Effector memory CD8-positive, alpha-beta T cell (primary cell): ENCODE results near the gene MKS1.

Source experiments
- ATAC-seq: fragments of 150-1000 bp; cut with Tn5 transposase; replicated peaks from 2 replicates; pipeline ENCODE4 v1.10.0; 2021; ENCODE audit warnings: mild to moderate bottlenecking, moderate library complexity
- DNase-seq, 3 experiments: peaks; one replicate each; pipeline ENCODE4 v3.0.0; 2021
- H3K27ac Mint-ChIP-seq, 2 donors: one replicate each; pipeline ENCODE4 v1.8.0; 2022; ENCODE audit warnings: mild to moderate bottlenecking in 2 of 2, mixed read lengths in 2 of 2, moderate library complexity in 2 of 2
- H3K27me3 Mint-ChIP-seq, 2 donors: one replicate each; pipeline ENCODE4 v1.8.0; 2022; ENCODE audit warnings: mixed read lengths in 2 of 2
- H3K36me3 Mint-ChIP-seq: one replicate; pipeline ENCODE4 v1.8.0; 2022; ENCODE audit warnings: mild to moderate bottlenecking, moderate library complexity, mixed read lengths; ENCODE audit not compliant: insufficient read depth
- H3K4me1 Mint-ChIP-seq, 2 donors: one replicate each; pipeline ENCODE4 v1.8.0; 2022; ENCODE audit warnings: low read depth in 2 of 2, mixed read lengths in 2 of 2
- H3K4me3 Mint-ChIP-seq, 2 donors: one replicate each; pipeline ENCODE4 v1.8.0; 2022; ENCODE audit warnings: mild to moderate bottlenecking in 2 of 2, mixed read lengths in 2 of 2, moderate library complexity in 2 of 2
- H3K9me3 Mint-ChIP-seq, 2 donors: one replicate each; pipeline ENCODE4 v1.8.0; 2022; ENCODE audit warnings: mixed read lengths in 2 of 2

The MKS1 gene

DNA sequence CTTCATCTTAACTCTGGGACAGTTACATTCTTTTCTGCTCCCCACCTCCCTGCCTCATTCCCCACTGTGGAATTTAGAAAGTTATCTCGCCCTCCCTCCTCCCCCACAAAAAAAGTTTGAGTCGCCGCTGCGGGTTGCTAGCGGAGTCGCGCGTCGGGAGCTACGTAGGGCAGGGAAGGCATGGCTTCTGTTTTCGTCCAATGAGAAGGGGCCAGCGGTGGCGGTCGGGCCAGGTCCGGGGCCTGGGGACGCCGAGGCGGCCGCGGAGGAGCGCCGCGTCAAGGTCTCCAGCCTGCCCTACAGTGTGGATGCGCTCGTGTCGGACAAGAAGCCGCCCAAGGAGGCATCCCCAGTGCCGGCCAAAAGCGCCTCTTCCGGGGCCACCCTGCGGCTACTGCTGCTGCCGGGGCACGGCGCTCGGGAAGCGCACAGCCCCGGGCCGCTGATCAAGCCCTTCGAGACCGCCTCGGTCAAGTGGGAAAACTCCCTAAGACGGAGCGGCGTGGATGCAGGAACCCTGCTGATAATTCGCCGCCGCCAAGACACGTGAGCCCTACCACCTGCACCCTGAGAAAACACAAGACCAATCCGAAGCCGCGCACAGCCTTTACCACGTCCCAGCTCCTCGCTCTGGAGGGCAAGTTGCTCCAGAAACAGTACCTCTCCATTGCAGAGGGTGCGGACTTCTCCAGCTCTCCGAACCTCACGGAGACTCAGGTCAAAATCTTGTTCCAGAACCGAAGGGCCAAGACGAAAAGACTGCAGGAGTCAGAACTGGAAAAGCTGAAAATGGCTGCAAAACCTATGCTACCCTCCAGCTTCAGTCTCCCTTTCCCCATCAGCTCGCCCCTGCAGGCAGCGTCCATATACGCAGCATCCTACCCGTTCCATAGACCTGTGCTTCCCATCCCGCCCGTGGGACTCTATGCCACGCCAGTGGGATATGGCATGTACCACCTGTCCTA lies 61.9 kb downstream of the MKS1 start:
- H3K4me3 Mint-ChIP-seq: peak overlapping the region; percentile 83 to 93

More for the DNA sequence above, 61.9 kb downstream of the MKS1 start:
- ATAC-seq (peak; percentile 53), DNase-seq (peak; percentile 26 to 52 (median 35))
- no peaks in the 10 kb centered on the region for H3K27me3 Mint-ChIP-seq
- peaks cover 0 to 5% of the 10 kb centered on the region in 2 donors for H3K9me3 Mint-ChIP-seq
- peaks cover 16% of the 10 kb centered on the region for H3K36me3 Mint-ChIP-seq
- peaks cover 33 to 55% of the 10 kb centered on the region in 2 donors for H3K4me1 Mint-ChIP-seq
- H3K27ac Mint-ChIP-seq: peak overlapping the region; percentile 93 to 94
